Daoy (cell line): ENCODE results near the gene KRT85. TPM values are rescaled to one million over a fixed set of nuclear protein-coding genes. Genes with fewer than 3 reads are reported as not detected.

Experiments
- DNase-seq: peaks from one replicate; pipeline ENCODE4 v3.0.0-alpha.2; 2015; ENCODE audit warnings: low read depth
- total RNA-seq: library from RNA; depleted of rRNA; stranded (reverse); fragments of >200 nt; shearing (Covaris generic); gene quantifications from 2 replicates; pipeline ENCODE4 v1.2.3, GENCODE V29; 2014

KRT85 gene
- total RNA-seq, 1 experiment from 2014 or later = 0.80 TPM

DNA sequence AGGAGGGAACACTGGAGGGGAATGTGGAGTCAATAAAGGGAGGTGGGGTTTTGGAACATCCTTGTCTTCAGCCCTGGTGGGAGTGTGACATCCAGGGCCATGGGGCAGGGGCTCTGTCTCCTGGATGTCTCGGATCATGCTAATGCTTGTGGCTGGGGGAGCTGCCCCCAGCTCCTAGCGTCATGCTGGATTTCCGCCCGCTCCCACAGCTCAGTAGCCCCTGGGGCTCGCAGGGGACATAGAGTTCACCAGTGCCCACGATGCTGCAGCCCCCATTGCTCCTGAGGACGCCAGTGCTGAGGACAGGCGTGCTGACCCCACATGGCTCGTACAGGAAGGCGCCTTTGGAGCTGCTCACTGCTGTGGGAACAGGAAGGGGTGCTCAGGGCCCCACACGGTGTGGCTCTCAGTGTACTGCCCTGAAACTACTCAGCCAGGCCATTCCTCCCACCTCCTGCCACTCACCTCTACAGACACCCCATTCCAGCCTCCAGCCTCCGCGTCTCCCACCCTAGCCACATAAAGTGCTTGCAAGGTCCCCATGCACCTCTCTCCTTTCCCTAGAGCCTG lies 27.6 kb upstream of the KRT85 start:
- DNase-seq = no peak

DNA sequence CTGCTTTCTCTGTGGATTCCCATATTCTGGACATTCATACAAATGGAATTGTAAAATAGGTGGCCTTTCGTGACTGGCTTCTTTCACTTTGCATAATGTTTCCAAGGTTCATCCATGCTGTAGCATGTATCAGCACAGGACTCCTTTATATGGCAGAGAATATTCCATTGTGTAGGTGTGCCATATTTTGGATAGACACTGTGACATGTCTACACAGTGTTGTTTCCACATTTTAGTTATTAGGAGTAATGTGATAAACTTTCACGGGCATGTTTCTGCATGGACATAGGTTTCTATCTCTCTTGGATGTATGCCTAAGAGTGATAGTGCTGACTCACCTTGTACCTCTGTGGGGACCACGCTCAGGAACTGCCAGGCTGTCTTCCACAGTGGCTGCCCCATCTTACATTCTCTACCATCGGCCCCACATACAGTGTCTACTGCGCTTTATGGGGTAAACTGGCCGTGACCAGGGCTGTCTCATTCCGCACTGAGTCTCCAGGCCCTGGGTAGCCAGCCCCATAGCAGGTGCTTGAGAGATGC lies 25.3 kb upstream of the KRT85 start:
- no peak for DNase-seq

DNA sequence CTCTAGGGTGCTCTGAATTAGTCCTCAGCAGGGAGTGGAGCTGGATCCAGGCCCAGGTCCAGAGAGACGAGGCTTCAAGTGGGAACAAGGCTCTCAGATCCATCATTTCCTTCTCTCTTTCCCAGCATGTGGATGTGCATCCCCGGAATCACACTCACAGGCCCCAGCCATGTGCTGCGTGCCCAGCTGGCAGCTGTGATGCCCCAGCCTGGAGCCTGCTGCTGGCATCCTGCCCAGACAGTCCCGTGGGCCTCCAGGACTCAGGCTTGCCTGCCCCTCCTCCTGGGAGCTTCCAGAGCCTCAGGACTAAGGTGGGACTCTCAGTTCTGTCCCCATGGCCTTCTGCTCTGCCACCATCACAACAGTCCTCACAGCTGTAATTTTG lies 24.3 kb upstream of the KRT85 start:
- peak; percentile 53 for DNase-seq

- DNase-seq = peak; percentile 50
These were observed 23.7 kb upstream of the KRT85 start for GRCh38 chr12:52390739-52391617.

DNA sequence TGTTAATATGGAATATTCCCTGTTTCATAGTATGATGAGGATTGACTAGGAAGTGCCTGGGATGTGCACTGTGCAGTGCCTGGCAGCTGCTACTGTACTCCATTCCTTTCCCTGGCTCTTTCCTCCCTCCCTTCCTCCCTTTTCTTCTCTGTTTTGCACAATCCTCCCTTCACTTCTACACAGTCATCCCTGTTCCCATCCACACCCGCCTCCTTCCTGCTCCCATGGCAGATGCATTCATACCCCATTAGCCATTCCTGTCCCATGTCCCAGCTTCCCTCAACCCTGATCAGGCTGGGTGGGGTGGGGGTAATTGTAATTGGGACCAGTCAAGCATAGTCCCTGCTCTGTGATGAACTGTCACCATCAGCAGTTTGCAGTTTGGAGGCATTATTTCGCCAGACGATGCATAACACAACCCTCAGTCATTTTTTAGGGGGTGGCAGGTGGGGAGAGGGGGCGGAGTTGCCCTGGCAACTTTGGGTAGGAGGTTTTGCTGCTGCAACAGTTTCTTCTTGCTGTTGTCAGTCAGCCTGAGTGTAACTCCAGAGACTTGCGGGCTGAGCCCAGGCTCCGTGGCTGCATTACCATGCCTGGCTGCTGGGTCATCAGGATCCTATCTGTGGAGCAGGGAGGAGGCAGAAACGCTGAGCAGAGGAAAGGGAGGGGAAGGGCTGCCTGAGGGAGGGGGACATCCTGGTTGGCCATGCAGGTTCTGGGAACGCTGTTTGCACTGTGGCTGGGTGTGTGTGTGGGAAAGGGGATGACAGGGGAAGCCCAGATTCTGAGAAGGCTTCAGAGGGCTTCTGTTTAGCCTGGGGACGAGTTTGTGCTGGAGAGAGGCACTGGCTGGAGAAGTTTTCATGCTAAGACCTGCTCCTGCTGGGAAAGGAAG lies 22.3 kb upstream of the KRT85 start:
- DNase-seq = no peak

DNA sequence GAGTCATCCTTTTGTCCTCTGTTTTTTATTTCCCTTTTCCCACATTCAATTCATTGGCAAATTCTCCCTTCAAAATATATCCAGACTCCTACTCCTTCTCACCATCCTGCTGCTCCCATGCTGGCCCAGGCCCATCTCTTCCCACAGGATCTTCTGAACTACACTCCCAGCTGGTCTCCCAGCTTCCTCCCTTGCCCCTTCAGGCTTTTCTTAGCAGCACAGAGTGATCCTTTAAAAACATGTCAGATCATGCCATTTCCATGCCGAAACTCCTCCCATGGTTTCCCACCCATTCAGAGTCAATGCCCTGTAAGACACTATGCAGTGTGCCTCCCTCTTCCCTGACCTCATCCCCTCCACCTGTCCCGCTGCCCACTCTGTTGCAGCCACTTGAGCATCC lies 20.6 kb upstream of the KRT85 start:
- no peak for DNase-seq

GRCh38 chr12:52385226-52385702 lies 18.0 kb upstream of the KRT85 start, which contains the start of gene KRT84:
KRT84 (minus strand) TSS chr12:52385652; CDS start chr12:52385585, 67 bp downstream.
- no peak for DNase-seq

- DNase-seq = no peak
These were observed 16.1 kb upstream of the KRT85 start for GRCh38 chr12:52383331-52383730.

- no peak for DNase-seq
These were observed 15.6 kb upstream of the KRT85 start for GRCh38 chr12:52382854-52383253.

- DNase-seq = no peak
These were observed 13.9 kb upstream of the KRT85 start for GRCh38 chr12:52381206-52381605.

DNA sequence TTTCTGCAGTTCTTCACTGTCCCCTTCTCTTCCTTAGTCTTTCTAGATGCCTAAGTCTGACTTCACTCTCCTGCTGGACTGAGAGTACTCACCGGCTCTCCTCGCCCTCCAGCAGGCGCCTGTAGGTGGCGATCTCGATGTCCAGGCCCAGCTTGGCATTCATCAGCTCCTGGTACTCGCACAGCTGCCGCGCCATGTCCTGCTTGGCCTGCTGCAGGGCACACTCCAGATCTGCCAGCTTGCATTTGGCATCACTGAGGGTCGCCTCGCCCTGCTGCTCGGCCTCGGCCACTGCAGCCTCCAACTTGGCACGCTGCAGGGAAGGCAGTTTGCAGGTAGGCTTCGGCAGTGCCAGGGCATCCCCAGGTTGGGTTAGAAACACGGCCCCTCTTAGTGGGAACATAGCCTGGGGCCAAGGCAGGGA lies 13.0 kb upstream of the KRT85 start:
- DNase-seq = peak; percentile 64

GRCh38 chr12:52379536-52379935 lies 12.3 kb upstream of the KRT85 start:
- DNase-seq = no peak

- no peak for DNase-seq
These were observed 10.8 kb upstream of the KRT85 start for GRCh38 chr12:52378091-52378490.

DNA sequence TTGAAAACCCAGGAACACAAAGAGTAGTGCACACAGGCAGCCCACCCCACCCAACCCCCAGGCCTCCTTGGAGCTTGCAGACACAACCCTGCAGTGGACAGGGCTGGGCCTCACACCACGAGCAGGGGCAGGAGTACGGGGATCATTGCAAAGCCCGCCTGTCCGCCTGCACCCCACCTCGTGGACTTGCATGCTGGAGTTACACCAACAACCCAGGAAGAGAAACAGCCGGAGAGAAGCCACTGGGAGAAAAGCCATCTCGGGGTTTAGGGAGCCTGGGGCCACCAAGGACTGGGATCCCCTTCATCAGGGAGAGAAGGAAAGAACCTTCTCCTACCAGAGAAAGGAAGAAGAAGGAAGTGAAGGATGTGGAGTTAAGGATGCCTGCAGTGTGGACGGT lies 10.0 kb upstream of the KRT85 start:
- DNase-seq = no peak

GRCh38 chr12:52372216-52373154 lies 5.2 kb upstream of the KRT85 start:
- peak; percentile 85 for DNase-seq

GRCh38 chr12:52371716-52372115 lies 4.4 kb upstream of the KRT85 start:
- no peak for DNase-seq

- DNase-seq = no peak
These were observed 3.8 kb upstream of the KRT85 start for GRCh38 chr12:52370926-52371608.

DNA sequence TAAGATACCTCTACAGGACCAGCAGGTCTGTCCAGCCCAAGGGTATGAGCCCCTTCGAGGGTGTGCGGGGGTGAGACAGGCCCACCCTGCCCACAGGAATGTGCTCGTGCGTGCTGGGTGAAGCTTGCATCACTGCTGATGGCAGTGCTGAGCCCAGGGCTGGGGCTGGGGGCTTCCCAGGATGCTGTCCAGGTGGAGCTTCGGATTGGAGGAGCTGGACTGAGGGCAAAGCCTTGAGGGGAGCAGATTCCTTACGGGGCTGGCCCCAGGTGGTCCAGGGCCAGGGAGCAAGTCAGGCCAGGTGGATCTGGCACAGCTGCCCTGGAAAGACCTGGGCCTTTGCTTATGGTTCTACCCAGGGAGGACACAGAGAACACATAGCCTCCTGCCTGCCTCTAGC lies 2.5 kb upstream of the KRT85 start:
- DNase-seq = no peak

DNA sequence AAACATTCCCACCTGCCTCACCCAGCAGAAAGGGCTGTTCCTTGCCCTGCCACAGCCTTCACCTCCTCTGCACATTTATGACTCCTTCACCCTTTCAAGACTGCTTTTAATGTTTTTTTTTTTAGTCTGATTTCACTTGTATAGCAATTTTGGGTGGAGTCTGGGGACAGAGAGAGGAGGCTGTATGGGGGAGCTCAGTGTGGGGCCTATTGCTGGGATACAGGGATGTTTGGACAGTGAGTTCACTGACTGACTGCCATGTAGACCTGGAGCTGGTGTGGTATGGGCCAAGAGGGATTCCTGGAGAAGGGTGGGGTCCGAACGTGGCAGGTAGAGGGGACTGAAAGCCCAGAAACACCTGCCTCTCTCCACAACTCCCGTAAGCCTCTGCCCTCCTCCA lies 1.9 kb upstream of the KRT85 start:
- DNase-seq = no peak

GRCh38 chr12:52368508-52368907 lies 1.2 kb upstream of the KRT85 start:
- DNase-seq = no peak
